ENCODE results near the gene ACOT12.

DNA sequence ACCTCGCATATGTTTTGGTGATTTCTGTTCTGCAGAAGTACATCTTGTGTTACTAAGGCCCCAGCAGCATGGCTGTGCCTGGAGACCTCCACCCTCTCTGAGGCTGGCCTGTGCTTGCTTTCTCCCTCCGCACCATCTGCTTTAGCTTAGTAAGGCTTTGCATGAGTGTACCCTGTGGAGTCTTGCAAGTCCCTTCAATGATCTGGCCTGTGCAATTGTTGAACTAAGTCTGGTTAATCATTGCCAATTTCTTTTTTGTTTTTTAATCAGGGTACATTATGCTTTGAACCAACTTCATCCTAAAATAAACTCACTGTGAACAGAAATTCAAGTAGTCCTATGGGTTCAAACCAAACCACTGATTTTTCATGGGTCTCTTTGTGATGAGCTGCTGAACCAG, 32.3 kb downstream of the ACOT12 start:
- no peak for TF ChIP-seq MAFG (tag; conservative IDR thresholded peaks at IDR 0.05)
- TF ChIP-seq CAMTA2 (CRISPR knock-in tag; conservative IDR thresholded peaks at IDR 0.05), result no peak
- TF ChIP-seq STAG1 (CRISPR knock-in tag; IDR thresholded peaks at IDR 0.05; ENCODE audit: borderline replicate concordance), result no peak
- no peak for TF ChIP-seq NRF1 (conservative IDR thresholded peaks at IDR 0.05 in 1 of 2, IDR thresholded peaks at IDR 0.05 in 1 of 2)
- TF ChIP-seq SRF (CRISPR knock-in tag; IDR thresholded peaks at IDR 0.05), result no peak
- no peak for TF ChIP-seq ZNF76 (CRISPR knock-in tag; IDR thresholded peaks at IDR 0.05; ENCODE audit: borderline replicate concordance)

Measured in K562 (cell line).